IPS-15b (cell line): ENCODE results near the gene MKI67.
"Not testable (repeated sequence)": the region's sequence is repeated elsewhere in the genome, so short reads cannot be mapped to it uniquely, and the experiment has no call there.

ENCODE experiments used
- H3K27me3 ChIP-seq: one replicate; pipeline ENCODE4 v1.6.1; 2013; ENCODE audit warnings: low read length; ENCODE audit not compliant: control insufficient read depth, insufficient read depth
- H3K36me3 ChIP-seq: one replicate; pipeline ENCODE4 v1.6.1; 2013; ENCODE audit warnings: low read length; ENCODE audit not compliant: control insufficient read depth, insufficient read depth
- H3K4me1 ChIP-seq: one replicate; pipeline ENCODE4 v1.6.1; 2013; ENCODE audit warnings: mild to moderate bottlenecking, low read length; ENCODE audit not compliant: control insufficient read depth, insufficient read depth
- H3K4me3 ChIP-seq: one replicate; pipeline ENCODE4 v1.5.1; 2013; ENCODE audit warnings: low read depth, low read length
- H3K9ac ChIP-seq: one replicate; pipeline ENCODE4 v1.6.1; 2013; ENCODE audit warnings: low read depth, mild to moderate bottlenecking, low read length
- H3K9me3 ChIP-seq: one replicate; pipeline ENCODE4 v1.6.1; 2013; ENCODE audit warnings: mild to moderate bottlenecking, low read length; ENCODE audit not compliant: control insufficient read depth, insufficient read depth

MKI67 gene

GRCh38 chr10:128099901-128100300, 26.3 kb downstream of the MKI67 start:
- H3K36me3 ChIP-seq: peaks cover 39% of the 10 kb centered on the region
- no peaks in the 10 kb centered on the region for H3K27me3 ChIP-seq
- H3K9ac ChIP-seq: no peak overlapping the region
- no peaks in the 10 kb centered on the region for H3K9me3 ChIP-seq
- H3K4me3 ChIP-seq: no peak overlapping the region
- H3K4me1 ChIP-seq: no peaks in the 10 kb centered on the region

GRCh38 chr10:128098631-128099030, 27.6 kb downstream of the MKI67 start:
- Histone ChIP-seq H3K36me3 (peaks cover 28% of the 10 kb centered on the region), H3K4me3 (no peak overlapping the region), H3K4me1 (no peaks in the 10 kb centered on the region), H3K9ac (no peak overlapping the region), H3K9me3 (no peaks in the 10 kb centered on the region), H3K27me3 (no peaks in the 10 kb centered on the region)

GRCh38 chr10:128097783-128098182, 28.4 kb downstream of the MKI67 start:
- no peaks in the 10 kb centered on the region for H3K27me3 ChIP-seq
- peaks cover 19% of the 10 kb centered on the region for H3K36me3 ChIP-seq
- H3K4me1 ChIP-seq: no peaks in the 10 kb centered on the region
- H3K9ac ChIP-seq: no peak overlapping the region
- H3K4me3 ChIP-seq: no peak overlapping the region
- no peaks in the 10 kb centered on the region for H3K9me3 ChIP-seq

- Histone ChIP-seq H3K4me1 (no peaks in the 10 kb centered on the region), H3K9me3 (no peaks in the 10 kb centered on the region), H3K36me3 (peaks cover 19% of the 10 kb centered on the region), H3K9ac (no peak overlapping the region), H3K27me3 (no peaks in the 10 kb centered on the region), H3K4me3 (no peak overlapping the region)
Observed at GRCh38 chr10:128096486-128097199, 29.6 kb downstream of the MKI67 start.

GRCh38 chr10:128095753-128096469, 30.3 kb downstream of the MKI67 start:
- Histone ChIP-seq H3K27me3 (no peaks in the 10 kb centered on the region), H3K9ac (no peak overlapping the region), H3K9me3 (no peaks in the 10 kb centered on the region), H3K36me3 (peaks cover 15% of the 10 kb centered on the region), H3K4me1 (no peaks in the 10 kb centered on the region), H3K4me3 (no peak overlapping the region)

GRCh38 chr10:128095027-128095752, 31.0 kb downstream of the MKI67 start:
- H3K4me1 ChIP-seq: no peaks in the 10 kb centered on the region
- no peak overlapping the region for H3K9ac ChIP-seq
- H3K9me3 ChIP-seq: no peaks in the 10 kb centered on the region
- H3K4me3 ChIP-seq: no peak overlapping the region
- peaks cover 14% of the 10 kb centered on the region for H3K36me3 ChIP-seq
- no peaks in the 10 kb centered on the region for H3K27me3 ChIP-seq

- not testable (repeated sequence) for H3K27me3 ChIP-seq, H3K4me1 ChIP-seq, H3K9ac ChIP-seq, H3K9me3 ChIP-seq, H3K36me3 ChIP-seq, H3K4me3 ChIP-seq
Observed at GRCh38 chr10:128094596-128094995, 31.6 kb downstream of the MKI67 start.

- Histone ChIP-seq H3K4me3 (no peak overlapping the region), H3K36me3 (peaks cover under 1% of the 10 kb centered on the region), H3K4me1 (no peaks in the 10 kb centered on the region), H3K27me3 (no peaks in the 10 kb centered on the region), H3K9ac (no peak overlapping the region), H3K9me3 (no peaks in the 10 kb centered on the region)
Observed at GRCh38 chr10:128092454-128092853, 33.8 kb downstream of the MKI67 start.

GRCh38 chr10:128091636-128092210, 34.5 kb downstream of the MKI67 start:
- H3K36me3 ChIP-seq: no peaks in the 10 kb centered on the region
- no peaks in the 10 kb centered on the region for H3K27me3 ChIP-seq
- no peaks in the 10 kb centered on the region for H3K4me1 ChIP-seq
- H3K4me3 ChIP-seq: no peak overlapping the region
- H3K9ac ChIP-seq: no peak overlapping the region
- H3K9me3 ChIP-seq: no peaks in the 10 kb centered on the region

GRCh38 chr10:128087884-128088709, 38.1 kb downstream of the MKI67 start:
- Histone ChIP-seq H3K27me3 (no peaks in the 10 kb centered on the region), H3K9me3 (no peaks in the 10 kb centered on the region), H3K4me1 (peaks cover 5% of the 10 kb centered on the region), H3K4me3 (no peak overlapping the region), H3K9ac (no peak overlapping the region), H3K36me3 (no peaks in the 10 kb centered on the region)
